Cardiac muscle cell (in vitro differentiated cells and primary cell): ENCODE measurements around the gene TMPRSS2. TPM values are rescaled to one million over a fixed set of nuclear protein-coding genes. Genes with fewer than 3 reads are reported as not detected.

Experiments
- DNase-seq, 2 donors: peaks; one replicate each; pipeline versions ENCODE4 v3.0.0 to v3.0.0-alpha.2; 2010 to 2017; ENCODE audit warnings: low read depth in 1 of 2, low spot score in 1 of 2
- H3K27ac ChIP-seq: fragments of 200-600 bp; sonication (generic); 2 replicates; pipeline ENCODE4 v1.5.1; 2016
- H3K27me3 ChIP-seq: fragments of 200-600 bp; sonication (generic); 2 replicates; pipeline ENCODE4 v1.6.0; 2016; ENCODE audit warnings: control low read depth
- H3K36me3 ChIP-seq: fragments of 200-600 bp; sonication (generic); 2 replicates; pipeline ENCODE4 v1.5.1; 2016; ENCODE audit warnings: control low read depth
- H3K4me1 ChIP-seq: fragments of 200-600 bp; sonication (generic); 2 replicates; pipeline ENCODE4 v1.8.1; 2017; ENCODE audit warnings: low read depth, mild to moderate bottlenecking, mixed run types
- H3K4me3 ChIP-seq: fragments of 200-600 bp; sonication (generic); 2 replicates; pipeline ENCODE4 v1.5.1; 2016; ENCODE audit warnings: mild to moderate bottlenecking
- H3K9me3 ChIP-seq: fragments of 200-600 bp; sonication (generic); 2 replicates; pipeline ENCODE4 v1.5.1; 2017; ENCODE audit warnings: low read depth, mild to moderate bottlenecking, control low read depth
- CTCF ChIP-seq: IDR thresholded peaks from 2 replicates; pipeline ENCODE4 v1.5.1; 2012; ENCODE audit warnings: low read depth, mild to moderate bottlenecking, low read length
- polyA plus RNA-seq: library from polyadenylated mRNA; unstranded; fragments of >200 nt; fragmentation: Nextera tagmentation; extraction: Ambion mirVana; gene quantifications from 2 replicates; pipeline ENCODE4 v1.2.1, GENCODE V29; 2016
- total RNA-seq: library from RNA; depleted of rRNA; stranded (reverse); fragments of >200 nt; gene quantifications from 2 replicates; pipeline ENCODE4 v1.2.3, GENCODE V29; 2016

The TMPRSS2 gene
- total and polyA plus RNA-seq, 2 experiments from 2014 or later = not detected

GRCh38 chr21:41530366-41530765 is 22.4 kb upstream of the TMPRSS2 start:
- no peak for DNase-seq
- Histone ChIP-seq H3K36me3 (no peaks in the 10 kb centered on the region), H3K27ac (no peak overlapping the region), H3K9me3 (no peaks in the 10 kb centered on the region), H3K4me1 (no peaks in the 10 kb centered on the region), H3K27me3 (no peaks in the 10 kb centered on the region), H3K4me3 (no peak overlapping the region)
- TF ChIP-seq CTCF = no peak

- Histone ChIP-seq H3K9me3 (no peaks in the 10 kb centered on the region), H3K36me3 (no peaks in the 10 kb centered on the region), H3K27me3 (no peaks in the 10 kb centered on the region), H3K4me1 (no peaks in the 10 kb centered on the region), H3K27ac (no peak overlapping the region), H3K4me3 (no peak overlapping the region)
- no peak for TF ChIP-seq CTCF
- no peak for DNase-seq
Observed at GRCh38 chr21:41529769-41530168, 21.8 kb upstream of the TMPRSS2 start.

- no peaks in the 10 kb centered on the region for H3K27me3 ChIP-seq
- H3K4me3 ChIP-seq = no peak overlapping the region
- H3K36me3 ChIP-seq = no peaks in the 10 kb centered on the region
- no peaks in the 10 kb centered on the region for H3K9me3 ChIP-seq
- TF ChIP-seq CTCF = no peak
- H3K27ac ChIP-seq = no peak overlapping the region
- no peak for DNase-seq
- no peaks in the 10 kb centered on the region for H3K4me1 ChIP-seq
Observed at GRCh38 chr21:41526478-41527087, 18.6 kb upstream of the TMPRSS2 start.

- no peaks in the 10 kb centered on the region for H3K4me1 ChIP-seq
- no peak overlapping the region for H3K27ac ChIP-seq
- DNase-seq = no peak
- no peak for TF ChIP-seq CTCF
- H3K27me3 ChIP-seq = no peaks in the 10 kb centered on the region
- no peaks in the 10 kb centered on the region for H3K36me3 ChIP-seq
- no peaks in the 10 kb centered on the region for H3K9me3 ChIP-seq
- H3K4me3 ChIP-seq = no peak overlapping the region
Observed at GRCh38 chr21:41523175-41523574, 15.2 kb upstream of the TMPRSS2 start.

GRCh38 chr21:41521489-41522027 is 13.6 kb upstream of the TMPRSS2 start:
- DNase-seq = no peak
- Histone ChIP-seq H3K4me3 (no peak overlapping the region), H3K4me1 (no peaks in the 10 kb centered on the region), H3K36me3 (no peaks in the 10 kb centered on the region), H3K9me3 (no peaks in the 10 kb centered on the region), H3K27me3 (no peaks in the 10 kb centered on the region), H3K27ac (no peak overlapping the region)
- no peak for TF ChIP-seq CTCF
